ENCODE measurements around the gene GPALPP1. TPM values are rescaled to one million over a fixed set of nuclear protein-coding genes. Genes with fewer than 3 reads are reported as not detected.
A peak's percentile ranks its signal among the peaks of the same experiment; 100 is the strongest.

GPALPP1 gene
- polyA plus RNA-seq, 2 of the 4 experiments (the other 2 are of a cell fraction): 13.4 to 21.0 TPM

DNA sequence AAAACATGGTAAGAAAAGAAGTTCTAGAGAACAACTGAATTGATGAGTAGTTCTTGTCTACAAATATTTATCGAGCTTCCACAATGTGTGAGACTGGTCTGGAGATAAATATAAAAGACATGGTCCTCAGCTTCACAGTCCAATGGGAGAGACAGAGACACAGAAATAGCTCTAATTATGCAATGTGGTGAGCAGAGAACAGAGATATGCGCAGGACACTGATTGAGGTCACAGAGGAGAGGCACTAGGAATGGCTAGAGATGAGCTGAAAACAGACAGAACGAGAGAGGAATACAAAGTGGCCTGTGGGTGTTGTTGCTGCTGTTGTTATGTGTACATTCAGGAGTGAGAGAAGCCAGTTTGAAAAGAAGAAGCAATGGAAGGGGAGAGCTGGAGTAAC lies 53.2 kb downstream of the GPALPP1 start:
- no peak for FAIRE-seq
- POLR2A ChIA-PET: no interaction called here
- ATAC-seq: 0 out of 6 replicates have a peak, but pooled peaks of 1 of the 2 experiments have one; percentile 16
- no peak for DNase-seq (ENCODE audit: low read depth in 1 of 2, low spot score in 1 of 2)
- TF ChIP-seq HOXB5 (CRISPR knock-in tag; IDR thresholded peaks at IDR 0.05) (no peak), FOSL2 (IDR thresholded peaks at IDR 0.05) (no peak), FOSL2 (CRISPR knock-in tag; IDR thresholded peaks at IDR 0.05) (no peak), GATA3 (IDR thresholded peaks at IDR 0.05; ENCODE audit: borderline replicate concordance) (no peak), JUNB (IDR thresholded peaks at IDR 0.05) (no peak), CBX8 (IDR thresholded peaks at IDR 0.05) (no peak), MAZ (IDR thresholded peaks at IDR 0.05; ENCODE audit: borderline replicate concordance, low read depth, low read length) (no peak), FOSB (CRISPR knock-in tag; IDR thresholded peaks at IDR 0.05) (no peak), POLR2A (IDR thresholded peaks at IDR 0.05; ENCODE audit: low read length) (no peak), SMC3 (IDR thresholded peaks at IDR 0.05) (no peak), ZNF302 (CRISPR knock-in tag; IDR thresholded peaks at IDR 0.05) (no peak), HOXB13 (CRISPR knock-in tag; IDR thresholded peaks at IDR 0.05; ENCODE audit: low read depth) (no peak)
- TF ChIP-seq, protein P1, sequence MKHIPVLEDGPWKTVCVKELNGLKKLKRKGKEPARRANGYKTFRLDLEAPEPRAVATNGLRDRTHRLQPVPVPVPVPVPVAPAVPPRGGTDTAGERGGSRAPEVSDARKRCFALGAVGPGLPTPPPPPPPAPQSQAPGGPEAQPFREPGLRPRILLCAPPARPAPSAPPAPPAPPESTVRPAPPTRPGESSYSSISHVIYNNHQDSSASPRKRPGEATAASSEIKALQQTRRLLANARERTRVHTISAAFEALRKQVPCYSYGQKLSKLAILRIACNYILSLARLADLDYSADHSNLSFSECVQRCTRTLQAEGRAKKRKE (CRISPR knock-in tag; IDR thresholded peaks at IDR 0.05; ENCODE audit: low read depth): no peak
- Histone ChIP-seq H3K4me1 (no peaks in the 10 kb centered on the region), H3K4me3 (no peak overlapping the region), H3K9me3 (no peaks in the 10 kb centered on the region), H3K27ac (no peak overlapping the region), H3K4me2 (no peak overlapping the region)
- WGBS (ENCODE audit: missing lambda C conversion rate): 82% methylated on average over 3 of the region's 3 CpGs
- CTCF ChIA-PET: interaction anchor here (0.7 to 2.2 kb wide), 4 partner anchors 20 to 267 kb away, joined by 3 to 9 read pairs (median 5); no protein-coding TSS in a partner anchor

DNA sequence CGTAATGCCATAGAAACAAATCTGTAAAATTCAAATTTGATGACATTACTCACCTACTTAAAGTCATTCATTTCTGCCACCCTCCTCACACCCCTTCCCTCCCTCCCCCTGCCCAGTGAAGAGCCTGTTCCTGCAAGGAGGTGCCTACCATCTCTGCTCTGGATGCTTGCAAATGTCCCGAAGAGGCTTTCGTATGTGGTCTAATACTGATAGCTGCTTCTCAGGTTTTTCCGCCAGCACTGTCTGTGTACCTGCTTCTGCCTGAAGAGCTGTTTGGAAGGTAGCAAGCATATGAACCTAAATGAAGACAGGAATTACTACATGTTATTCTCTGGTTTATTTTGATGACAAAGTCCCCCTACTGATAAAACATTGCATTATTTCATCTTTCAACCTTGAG lies 57.1 kb downstream of the GPALPP1 start:
- peak overlapping the region; percentile 40; the same call in 1 of the 3 replicates for H3K4me3 ChIP-seq
- CTCF ChIA-PET: interaction anchor here (0.7 to 5.9 kb wide), 45 partner anchors 9 to 1152 kb away, joined by 3 to 98 read pairs (median 4); no protein-coding TSS in a partner anchor
- DNase-seq (ENCODE audit: low read depth in 1 of 2, low spot score in 1 of 2) (no peak), ATAC-seq (peak in 1 of 2 experiments; percentile 14; a peak in 2 of 6 replicates), FAIRE-seq (no peak)
- TF ChIP-seq NFE2L2 (conservative IDR thresholded peaks at IDR 0.05; ENCODE audit: low read length): no peak
- no peak for TF ChIP-seq HDAC2 (IDR thresholded peaks at IDR 0.05)
- TF ChIP-seq EP300 (IDR thresholded peaks at IDR 0.05): no peak
- no peak for TF ChIP-seq RARB (CRISPR knock-in tag; IDR thresholded peaks at IDR 0.05)
- TF ChIP-seq EHMT2 (IDR thresholded peaks at IDR 0.05; ENCODE audit: low read depth): no peak
- TF ChIP-seq NPAS2 (CRISPR knock-in tag; IDR thresholded peaks at IDR 0.05; ENCODE audit: borderline replicate concordance): no peak
- TF ChIP-seq ZFP36 (IDR thresholded peaks at IDR 0.05; ENCODE audit: borderline replicate concordance, partially characterized antibody): no peak
- no peak for TF ChIP-seq TFCP2L1 (CRISPR knock-in tag; IDR thresholded peaks at IDR 0.05)
- no peak for TF ChIP-seq JUNB (IDR thresholded peaks at IDR 0.05)
- TF ChIP-seq ZSCAN20 (CRISPR knock-in tag; IDR thresholded peaks at IDR 0.05): no peak
- no peak for TF ChIP-seq CHD4 (IDR thresholded peaks at IDR 0.05; ENCODE audit: borderline replicate concordance)
- TF ChIP-seq RCOR1 (IDR thresholded peaks at IDR 0.05; ENCODE audit: low read depth, low read length): no peak
- TF ChIP-seq RAD21 (conservative IDR thresholded peaks at IDR 0.05 in 1 of 2, IDR thresholded peaks at IDR 0.05 in 1 of 2): no peak
- no peak for TF ChIP-seq KDM5A (IDR thresholded peaks at IDR 0.05)
- TF ChIP-seq, protein P2, sequence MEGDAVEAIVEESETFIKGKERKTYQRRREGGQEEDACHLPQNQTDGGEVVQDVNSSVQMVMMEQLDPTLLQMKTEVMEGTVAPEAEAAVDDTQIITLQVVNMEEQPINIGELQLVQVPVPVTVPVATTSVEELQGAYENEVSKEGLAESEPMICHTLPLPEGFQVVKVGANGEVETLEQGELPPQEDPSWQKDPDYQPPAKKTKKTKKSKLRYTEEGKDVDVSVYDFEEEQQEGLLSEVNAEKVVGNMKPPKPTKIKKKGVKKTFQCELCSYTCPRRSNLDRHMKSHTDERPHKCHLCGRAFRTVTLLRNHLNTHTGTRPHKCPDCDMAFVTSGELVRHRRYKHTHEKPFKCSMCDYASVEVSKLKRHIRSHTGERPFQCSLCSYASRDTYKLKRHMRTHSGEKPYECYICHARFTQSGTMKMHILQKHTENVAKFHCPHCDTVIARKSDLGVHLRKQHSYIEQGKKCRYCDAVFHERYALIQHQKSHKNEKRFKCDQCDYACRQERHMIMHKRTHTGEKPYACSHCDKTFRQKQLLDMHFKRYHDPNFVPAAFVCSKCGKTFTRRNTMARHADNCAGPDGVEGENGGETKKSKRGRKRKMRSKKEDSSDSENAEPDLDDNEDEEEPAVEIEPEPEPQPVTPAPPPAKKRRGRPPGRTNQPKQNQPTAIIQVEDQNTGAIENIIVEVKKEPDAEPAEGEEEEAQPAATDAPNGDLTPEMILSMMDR (IDR thresholded peaks at IDR 0.05): no peak
- H3K27ac ChIP-seq: peak overlapping the region in 1 of 2 experiments; percentile 58; a peak in 3 of 6 replicates
- H3K4me1 ChIP-seq: no peaks in the 10 kb centered on the region
- WGBS (ENCODE audit: missing lambda C conversion rate): 92% methylated on average over 4 of the region's 4 CpGs
- no peaks in the 10 kb centered on the region for H3K9me3 ChIP-seq
- POLR2A ChIA-PET: interaction anchor here (1.2 kb wide), 1 partner anchor 235 kb away, joined by 3 read pairs; no protein-coding TSS in a partner anchor
- peak overlapping the region; percentile 69 for H3K4me2 ChIP-seq

All from A549 (cell line).